SH-SY5Y (cell line): Measurements from ENCODE around the gene MPZL1.

Experiments used
- GATA2 ChIP-seq: IDR thresholded peaks from 2 replicates; pipeline ENCODE4 v1.6.1; 2011; ENCODE audit warnings: mild to moderate bottlenecking, low read depth, low read length
- GATA3 ChIP-seq: IDR thresholded peaks from 2 replicates; pipeline ENCODE4 v1.6.1; 2011; ENCODE audit warnings: low read depth, mild to moderate bottlenecking, low read length, moderate library complexity

GRCh38 chr1:167716000-167716271, 5.8 kb upstream of the MPZL1 start:
- TF ChIP-seq GATA2 (no peak), GATA3 (no peak)
